GM21529 (cell line): ENCODE measurements around the gene NACC2.

Experiments
- ATAC-seq: cut with Tn5 transposase; IDR thresholded peaks from one replicate; pipeline ENCODE4 v1.9.1; 2021; ENCODE audit not compliant: unreplicated experiment

Gene NACC2, protein sequence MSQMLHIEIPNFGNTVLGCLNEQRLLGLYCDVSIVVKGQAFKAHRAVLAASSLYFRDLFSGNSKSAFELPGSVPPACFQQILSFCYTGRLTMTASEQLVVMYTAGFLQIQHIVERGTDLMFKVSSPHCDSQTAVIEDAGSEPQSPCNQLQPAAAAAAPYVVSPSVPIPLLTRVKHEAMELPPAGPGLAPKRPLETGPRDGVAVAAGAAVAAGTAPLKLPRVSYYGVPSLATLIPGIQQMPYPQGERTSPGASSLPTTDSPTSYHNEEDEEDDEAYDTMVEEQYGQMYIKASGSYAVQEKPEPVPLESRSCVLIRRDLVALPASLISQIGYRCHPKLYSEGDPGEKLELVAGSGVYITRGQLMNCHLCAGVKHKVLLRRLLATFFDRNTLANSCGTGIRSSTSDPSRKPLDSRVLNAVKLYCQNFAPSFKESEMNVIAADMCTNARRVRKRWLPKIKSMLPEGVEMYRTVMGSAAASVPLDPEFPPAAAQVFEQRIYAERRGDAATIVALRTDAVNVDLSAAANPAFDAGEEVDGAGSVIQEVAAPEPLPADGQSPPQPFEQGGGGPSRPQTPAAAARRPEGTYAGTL

DNA sequence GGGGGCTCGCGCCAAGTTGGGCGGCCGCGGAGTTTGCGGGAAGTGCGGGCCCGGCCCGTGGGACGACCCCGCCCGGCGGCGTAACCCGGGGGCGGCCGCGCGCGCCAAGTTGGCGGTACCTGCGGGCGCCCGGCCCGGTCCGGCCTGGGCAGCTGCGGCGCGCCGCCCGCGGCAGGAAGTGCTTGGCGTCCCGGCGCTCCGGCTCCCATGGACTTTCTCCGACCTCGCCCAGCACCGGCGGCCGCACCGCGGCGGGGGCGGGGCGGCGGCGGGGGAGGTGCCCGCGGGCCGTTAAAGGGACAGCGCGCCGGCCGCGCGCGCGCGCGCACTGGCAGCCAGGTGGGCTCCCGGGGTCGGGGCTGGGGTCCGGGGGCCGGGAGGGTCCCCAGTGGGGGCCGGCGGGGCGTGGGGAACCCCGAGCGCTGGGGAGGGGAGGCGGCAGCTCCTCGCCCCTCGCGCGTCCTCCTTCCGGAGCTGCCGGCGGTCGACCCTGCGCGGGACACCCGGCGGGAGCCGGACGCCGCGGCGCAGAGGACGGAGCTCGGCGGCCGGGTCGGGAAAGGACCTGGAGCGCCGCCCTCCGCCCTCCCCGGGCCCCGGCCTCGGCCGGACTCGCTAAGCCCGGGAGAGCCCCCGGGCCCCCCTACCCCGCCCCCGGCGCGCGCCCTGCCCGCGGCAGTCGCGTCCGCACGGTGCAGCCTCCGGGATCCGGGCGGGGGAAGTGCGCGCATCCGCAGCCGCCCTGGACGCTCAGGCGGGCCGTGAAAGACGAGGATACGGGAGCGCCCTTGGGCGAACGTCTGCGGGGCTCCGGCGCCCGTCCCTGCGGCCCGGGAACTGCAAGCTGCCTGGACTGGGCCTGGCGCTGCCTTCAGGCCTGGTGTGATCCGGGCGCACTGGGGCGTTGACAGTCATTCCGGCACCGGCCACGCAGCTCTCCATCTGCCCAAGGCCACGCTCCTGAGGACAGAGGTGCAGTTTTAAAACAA is at the start of gene NACC2:
Gene NACC2, minus strand, starts transcription at position 220 of the 989 bp plus-strand sequence. CDS start 44,768 bp downstream, outside the sequence.
- ATAC-seq = no peak

DNA sequence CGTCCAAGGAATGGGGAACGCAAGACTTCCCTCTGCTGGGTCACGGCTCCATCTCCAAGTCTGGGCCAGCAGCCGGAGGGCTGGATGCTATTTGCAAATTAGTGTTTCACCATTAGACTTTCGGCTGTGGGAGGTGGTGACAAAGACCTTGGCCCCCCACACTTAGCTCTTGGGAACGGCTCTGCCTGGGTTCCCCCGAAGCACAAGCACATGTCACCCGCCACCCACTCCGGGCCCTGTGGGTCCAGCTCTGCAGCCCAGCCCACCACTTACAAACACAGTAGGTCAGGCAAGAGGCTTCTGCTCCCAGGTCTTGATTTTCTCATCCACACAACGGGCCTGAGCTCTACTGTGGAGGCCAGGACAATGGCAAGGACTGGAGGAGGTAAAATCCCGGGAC is 49.4 kb upstream of the NACC2 start:
- ATAC-seq = no peak

DNA sequence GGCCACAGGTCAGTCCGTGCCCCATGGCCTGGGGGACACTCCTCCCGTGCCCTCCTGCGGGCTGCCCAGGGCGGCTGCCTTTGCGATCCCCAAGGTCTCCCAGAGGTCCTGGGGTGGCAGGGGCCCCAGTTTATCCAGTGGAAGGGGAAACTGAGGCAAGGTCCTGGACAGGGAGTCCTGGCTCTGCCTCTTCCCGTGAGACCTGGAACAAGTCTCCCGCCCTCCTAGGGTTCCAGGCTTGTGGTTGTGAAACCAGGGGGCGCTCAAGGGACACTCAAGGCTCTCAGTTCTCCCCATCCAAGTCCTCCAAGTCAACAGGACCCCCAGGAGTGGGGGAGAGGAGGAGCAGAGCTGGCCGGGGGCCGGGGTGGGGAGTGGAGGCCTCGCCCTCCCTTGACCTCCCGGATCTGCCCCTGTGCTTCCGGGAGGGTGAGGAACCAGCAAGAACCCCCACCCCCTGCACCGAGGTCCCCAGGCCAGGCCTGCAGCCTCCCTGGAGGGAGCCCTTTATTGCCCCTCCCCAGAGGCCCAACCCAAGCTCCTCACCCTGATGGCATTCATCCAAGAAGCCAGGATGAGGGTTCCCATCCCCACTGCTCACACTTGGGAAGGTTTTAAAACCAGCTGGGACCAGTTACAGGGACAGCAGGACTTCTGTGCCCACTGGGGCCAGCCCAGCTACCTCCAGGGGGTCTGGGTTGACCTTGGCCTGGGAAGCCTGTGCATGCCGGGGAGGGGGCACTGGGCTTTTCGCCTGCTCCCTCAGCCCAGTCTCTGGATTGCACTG is 48.3 kb upstream of the NACC2 start:
- no peak for ATAC-seq

DNA sequence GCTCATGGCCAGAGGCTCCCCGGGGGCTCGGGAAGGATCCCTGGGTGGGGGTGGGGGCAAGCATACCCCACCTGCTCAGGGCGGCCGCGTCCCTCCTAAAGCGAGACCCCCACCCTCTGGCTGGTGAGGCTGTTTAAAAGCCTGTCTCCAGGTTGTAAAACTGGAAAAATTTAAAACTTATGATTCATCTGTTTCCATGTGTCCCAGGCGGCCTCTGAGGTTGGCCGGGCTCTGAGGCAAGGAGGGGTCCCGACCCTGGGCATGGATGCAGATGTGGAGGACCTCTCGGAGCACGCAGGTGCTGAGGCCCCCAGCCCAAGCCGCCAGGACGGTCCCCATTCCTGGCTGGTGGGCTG is 47.7 kb upstream of the NACC2 start:
- ATAC-seq = no peak

DNA sequence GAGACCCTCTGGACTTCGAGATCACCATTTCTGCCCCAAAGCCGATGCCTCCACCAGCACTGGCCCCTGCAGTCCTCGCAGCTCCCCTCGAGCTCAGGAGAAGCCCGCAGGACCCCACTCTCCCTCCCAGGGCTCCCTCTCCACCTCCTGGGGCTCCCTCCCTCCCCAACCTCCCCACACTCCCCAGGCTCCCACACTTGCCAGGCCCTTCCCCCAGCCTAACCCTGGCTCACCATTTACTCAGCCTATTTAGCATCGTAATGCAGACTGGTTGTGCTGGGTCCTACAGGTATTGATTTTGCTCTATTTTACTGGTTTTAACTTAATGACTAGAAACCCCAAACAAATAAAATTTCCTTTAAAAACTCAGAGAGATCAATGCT is 47.3 kb upstream of the NACC2 start:
- no peak for ATAC-seq

DNA sequence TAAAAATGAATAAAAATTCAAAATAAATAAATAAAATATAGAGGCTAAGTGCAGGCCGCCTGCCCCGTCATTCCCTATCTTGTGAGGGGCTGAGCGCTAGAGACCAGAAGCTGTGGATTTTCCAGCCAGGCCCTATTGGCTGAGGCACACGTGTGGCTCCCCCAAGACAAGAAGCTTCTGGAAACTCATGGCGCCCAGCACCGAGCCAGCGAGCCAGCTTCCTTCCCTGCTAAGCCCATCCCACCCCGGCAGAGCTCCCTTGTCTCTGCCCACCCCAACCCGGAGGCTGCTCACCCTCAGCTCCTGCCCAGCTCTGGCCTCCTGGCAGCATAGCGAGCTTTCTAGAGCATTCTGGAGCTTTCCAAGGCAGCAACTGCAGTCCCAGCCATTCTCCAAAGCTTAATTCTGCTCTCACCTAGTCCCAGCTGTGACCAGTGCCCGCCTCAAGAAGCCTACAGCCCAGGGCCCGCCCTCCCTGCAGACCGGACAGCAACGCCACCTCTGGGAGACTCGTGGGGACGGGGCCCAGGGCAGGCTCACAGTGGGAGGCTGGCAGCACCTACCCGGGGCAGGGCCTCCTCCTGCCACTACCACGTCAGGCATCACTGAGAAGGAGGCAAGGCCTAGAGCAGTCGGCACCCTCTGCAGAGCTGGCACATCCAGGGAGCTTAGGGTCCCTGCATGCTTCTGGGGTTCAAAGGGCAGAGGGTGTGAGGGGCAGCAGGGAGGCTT is 46.8 kb upstream of the NACC2 start:
- no peak for ATAC-seq

DNA sequence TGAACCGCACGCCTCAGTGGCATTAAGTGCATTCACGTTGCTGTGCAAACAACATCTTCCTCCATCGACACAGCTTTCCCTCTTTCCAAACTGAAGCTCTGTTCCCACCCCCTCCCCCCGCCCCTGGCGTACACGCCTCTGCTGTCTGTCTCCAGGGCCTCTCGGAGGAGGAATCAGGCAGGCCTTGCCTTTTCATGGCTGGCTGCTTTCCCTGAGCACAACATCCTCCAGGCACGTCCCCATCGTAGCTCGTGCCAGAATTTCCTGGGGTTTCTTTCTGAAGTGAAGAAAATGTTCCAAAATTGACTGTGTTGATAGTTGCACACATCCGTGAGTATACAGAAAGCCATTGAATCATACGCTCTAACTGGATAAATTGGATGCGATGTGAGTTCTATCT is 45.9 kb upstream of the NACC2 start:
- ATAC-seq = no peak

DNA sequence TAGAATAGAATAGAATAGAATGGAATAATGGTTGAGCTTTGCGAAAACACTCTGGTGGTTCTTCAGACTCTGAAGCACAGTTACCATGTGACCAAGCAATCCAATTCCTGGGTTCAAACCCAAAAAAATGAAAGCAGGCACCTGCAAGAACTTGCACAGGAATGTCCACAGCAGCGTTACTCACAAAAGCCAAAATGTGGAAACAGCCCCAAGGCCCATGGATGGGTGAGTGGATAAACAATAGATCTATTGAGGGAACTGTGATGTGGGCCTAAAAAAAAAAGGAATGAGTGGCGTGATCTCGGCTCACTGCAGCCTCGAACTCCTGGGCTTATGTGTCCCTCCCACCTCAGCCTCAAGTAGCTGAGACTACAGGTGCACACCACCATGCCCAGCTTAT is 45.0 kb upstream of the NACC2 start:
- no peak for ATAC-seq

DNA sequence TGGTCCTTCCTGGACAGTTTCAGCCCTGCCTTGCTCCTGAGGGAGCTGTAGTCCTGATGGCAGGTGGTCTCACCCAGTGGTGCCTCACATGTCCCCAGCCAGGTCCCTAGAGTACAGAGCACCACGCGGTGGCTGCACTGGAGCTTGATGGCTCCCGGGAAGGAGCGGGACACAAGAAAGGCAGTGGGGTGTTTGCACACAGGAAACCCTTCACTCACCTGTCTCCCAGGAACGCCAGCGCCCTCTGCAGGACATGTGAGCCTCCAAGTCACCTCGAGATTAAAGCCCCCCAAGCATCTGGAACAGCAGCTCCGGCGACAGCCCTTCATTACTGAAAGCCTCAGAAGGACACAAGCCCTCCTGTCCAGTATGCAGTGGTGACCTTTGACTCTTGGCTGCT is 43.5 kb upstream of the NACC2 start:
- ATAC-seq = no peak

DNA sequence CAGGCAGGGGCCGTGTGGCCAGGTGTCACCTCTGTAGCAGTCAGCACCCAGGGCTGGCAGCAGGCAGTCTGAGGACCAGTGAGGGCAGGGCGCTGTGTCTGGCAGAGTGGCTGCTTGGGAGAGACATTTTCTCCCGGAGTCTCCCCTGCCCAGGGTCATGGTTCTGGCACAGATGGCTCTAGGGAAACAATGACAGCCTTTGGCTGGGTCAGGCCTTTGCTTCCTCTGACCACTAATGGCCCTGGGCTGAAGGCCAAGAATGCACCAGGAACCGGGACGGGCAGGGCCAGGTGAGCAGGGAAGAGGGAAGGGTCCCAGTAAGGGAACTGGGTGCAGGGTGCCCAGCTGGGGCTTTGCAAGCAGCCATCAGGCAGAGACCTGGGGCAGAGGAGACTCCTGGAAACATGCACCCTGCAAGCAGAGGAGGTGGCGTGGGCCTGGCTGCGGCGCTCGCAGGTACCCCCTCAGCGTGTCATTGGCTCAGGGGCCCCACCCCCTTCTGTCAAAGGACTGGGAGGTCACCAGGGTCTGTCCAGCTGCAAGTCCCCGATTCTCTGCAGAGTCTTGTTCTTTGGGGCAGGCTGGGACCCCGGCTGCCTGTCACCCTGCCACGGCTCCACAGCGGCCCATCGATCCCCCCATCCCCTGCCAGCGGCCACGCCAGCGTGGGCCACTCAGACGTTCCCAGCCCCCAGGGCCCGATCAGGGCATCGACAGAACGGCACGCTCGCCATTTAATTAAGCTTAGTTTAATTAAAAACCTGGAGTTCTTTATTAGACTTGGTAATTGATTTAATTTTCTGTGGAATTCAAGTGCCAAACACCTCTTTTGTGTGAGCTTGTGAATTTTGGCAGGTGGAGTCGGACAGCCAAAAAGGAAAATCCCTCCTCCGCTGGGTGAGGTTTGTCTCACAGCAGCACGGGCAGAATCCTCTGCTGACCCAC is 42.5 kb upstream of the NACC2 start:
- ATAC-seq = no peak

DNA sequence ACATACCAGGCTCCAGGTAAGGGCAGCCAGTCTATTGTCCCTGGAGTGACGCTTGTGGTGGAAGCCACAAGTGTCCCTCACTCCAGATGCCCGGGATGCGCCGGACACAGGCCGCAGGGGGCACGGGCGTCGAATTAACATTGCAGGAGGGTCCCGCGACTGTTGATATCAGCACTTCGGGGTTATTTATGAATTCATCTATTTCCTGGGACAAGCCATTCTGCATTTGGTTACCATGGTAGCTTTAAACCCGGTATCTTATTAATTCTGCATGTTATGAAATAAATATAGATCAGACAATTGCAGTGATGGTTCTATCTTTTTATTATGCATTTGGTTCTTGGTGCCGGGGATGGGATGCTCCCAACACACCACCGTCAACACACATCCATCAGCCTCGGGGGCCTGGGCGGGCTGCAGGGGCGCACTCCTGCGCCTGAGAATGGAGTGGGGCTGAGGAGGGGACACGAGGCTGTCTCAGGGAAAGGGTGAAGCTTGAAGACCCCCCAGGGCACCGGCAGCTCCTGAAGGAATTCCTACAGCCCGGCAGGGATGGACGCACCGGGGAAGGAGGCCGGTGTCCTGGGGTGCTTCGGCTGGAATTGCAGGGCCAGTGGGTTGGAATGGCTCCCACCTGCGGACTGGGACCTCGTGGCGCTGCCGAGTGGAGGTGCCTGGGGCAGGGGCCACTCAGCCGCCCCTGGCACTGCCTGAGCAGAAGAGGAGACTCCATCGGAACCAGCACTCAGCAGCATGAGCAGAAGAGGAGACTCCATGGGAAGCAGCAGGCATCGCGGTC is 41.2 kb upstream of the NACC2 start:
- ATAC-seq = no peak

DNA sequence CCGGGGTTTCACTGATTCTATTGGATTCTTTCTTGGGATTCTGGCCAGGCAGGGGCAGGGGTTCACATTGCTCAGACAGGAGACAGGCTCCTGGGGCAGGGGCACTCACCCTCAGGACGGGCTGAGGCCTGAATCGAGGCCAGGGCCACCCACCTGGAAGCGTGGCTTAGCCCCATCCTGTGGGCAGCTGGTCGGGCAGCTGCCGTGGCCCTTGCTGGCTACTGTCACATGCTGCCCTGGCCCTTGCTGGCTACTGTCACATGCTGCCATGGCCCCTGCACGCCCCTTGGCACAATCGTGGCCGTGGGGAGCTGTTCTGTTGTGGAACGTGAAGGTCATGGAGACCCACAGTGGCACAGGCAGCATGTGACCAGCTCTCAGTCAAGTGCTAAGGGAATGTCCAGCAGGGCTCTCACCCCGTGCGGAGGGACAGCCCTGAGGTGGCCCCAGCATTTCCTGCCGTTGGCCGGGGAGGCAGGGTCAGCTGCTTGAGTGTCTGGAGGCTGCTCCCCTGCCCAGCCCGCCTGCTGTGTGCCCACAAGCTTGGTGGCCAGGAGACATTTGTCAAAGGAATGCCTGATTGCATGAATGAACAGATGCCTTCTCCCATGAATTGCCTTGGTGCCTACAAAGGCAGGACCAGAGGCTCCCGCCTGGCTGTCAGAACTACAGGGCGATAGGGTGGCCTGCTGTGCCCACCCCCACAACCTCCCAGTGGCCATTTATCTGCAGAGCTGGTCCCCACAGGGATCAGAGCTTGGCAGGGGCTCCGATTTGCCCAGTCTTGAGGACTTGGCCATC is 40.4 kb upstream of the NACC2 start:
- ATAC-seq = no peak

DNA sequence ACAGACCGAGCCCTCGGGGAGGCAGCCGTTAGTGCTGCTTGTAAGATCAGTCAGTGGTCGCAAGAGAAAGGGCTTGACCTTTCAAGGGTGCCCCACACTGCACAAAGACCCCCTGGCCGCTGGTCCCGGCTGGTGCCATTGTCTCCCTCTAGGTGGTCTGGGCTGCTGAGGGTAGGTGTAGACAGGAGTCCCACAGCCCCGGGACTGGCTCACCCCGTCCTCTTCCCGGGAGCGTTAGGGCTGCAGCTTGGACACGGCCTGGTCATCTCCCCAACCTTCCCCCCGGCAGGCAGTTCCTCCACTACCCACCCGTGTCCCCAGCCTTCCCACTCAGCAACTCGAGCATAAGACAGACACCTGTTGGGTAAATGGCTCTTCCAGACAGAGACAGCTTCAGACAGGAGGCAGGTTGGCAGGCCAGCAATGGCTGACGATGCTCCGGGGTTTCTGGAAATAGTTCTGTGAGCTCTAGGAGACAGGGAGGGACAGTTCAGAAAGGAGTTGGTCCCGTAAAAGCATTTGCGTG is 38.9 kb upstream of the NACC2 start:
- no peak for ATAC-seq

DNA sequence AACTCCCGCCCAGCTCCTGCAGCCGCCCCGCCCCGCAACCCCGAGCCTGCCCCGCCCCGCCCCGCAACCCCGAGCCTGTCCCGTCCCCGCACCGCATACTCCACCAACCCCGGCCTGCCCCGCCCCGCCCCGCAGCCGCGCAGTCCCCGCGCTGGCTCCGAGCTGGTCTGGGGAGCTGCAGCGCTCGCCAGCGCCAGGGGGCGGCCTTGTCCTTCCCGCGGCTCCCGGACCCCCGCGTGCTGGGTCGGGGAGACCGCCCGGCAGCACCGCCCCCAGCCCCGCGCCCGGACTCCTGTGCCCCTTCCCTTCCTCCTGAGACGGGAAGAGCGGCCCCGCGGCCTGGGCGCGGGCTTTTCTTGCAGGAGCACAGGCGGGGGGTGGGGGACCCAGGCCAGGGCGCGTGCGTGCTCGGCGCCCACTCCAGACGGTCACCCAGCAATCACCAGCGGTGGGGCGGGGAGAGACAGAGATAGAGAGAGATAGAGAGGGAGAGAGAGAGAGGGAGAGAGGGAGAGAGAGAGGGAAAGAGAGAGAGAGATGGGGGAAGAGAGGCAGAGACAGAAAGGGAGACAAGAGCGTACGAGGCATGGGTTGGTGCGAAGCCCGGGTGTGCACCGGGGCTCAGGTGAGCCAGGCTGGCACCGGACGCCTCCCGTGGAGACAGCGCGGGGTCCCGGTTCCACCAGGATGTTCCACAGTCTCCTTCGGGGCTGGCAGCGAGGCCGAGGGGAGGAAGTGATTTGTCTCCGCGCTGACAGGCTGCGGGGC is 38.3 kb upstream of the NACC2 start:
- ATAC-seq = no peak

DNA sequence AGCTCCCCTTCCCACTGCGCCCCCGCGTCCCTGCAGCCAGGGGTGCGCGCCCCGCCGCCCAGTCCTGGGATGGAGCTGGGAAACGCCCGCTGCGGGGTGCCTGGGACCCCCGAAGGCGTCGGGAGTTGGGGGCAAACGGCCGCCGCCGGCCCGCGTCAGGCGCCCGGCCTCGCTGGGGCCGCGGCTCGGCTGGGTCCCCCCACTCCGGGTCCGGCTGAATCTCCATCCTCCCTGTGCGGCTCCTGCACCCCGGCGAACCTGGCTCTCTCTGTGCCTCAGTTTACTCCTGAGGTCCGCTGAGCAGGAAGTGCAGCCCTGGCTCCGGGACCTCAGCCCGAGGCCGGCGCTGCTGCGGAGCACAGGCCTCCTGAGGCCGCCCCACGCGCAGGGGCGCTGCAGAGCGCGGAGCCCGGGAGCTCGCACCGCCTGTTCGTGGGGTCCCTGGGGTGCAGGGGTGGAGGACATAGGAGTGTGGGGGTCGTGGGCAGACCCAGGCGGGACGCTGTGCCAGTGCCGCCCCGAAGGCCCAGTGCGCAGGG is 37.5 kb upstream of the NACC2 start:
- ATAC-seq = no peak
